Endothelial cell of umbilical vein (primary cell): Measurements from ENCODE around the gene NAP1L5. TPM values are rescaled to one million over a fixed set of nuclear protein-coding genes. Genes with fewer than 3 reads are reported as not detected.

Experiments used
- BruUV-seq: library from RNA; stranded (reverse); fragments of 400-500 nt; replicated peaks from 2 replicates; lab custom pipeline; 2021; lab: Mats Ljungman, UMichigan
- CTCF ChIA-PET: fragments of 300-600, 350-600 bp; sonication (Branson Sonifier 250); formaldehyde crosslinking; loops from one replicate; lab custom pipeline; 2021; ENCODE audit warnings: antibody characterized with exemption, inconsistent platforms; lab: Charles Lee
- POLR2A ChIA-PET: fragments of 300-600, 350-600 bp; sonication (Branson Sonifier 250); formaldehyde crosslinking; loops from one replicate; lab custom pipeline; 2021; ENCODE audit warnings: antibody characterized with exemption, inconsistent platforms; lab: Charles Lee
- DNase-seq: peaks from one replicate; pipeline ENCODE4 v3.0.0-alpha.2; 2011; ENCODE audit warnings: low read depth, low spot score
- FAIRE-seq: peaks from 2 replicates; lab custom pipeline; 2011; peaks lifted over from hg19 to GRCh38; lab: Jason Lieb, UNC
- H2AFZ ChIP-seq: 2 replicates; pipeline ENCODE4 v1.6.0; 2012; ENCODE audit warnings: low read depth, low read length, control low read depth, inconsistent platforms
- H3K27ac ChIP-seq: 2 replicates; pipeline ENCODE4 v1.5.1; 2011; ENCODE audit warnings: low read depth, mild to moderate bottlenecking, control low read depth, low read length, moderate library complexity; ENCODE audit not compliant: insufficient read depth
- H3K27me3 ChIP-seq, 2 experiments: 2 replicates each; pipeline versions ENCODE4 v1.6.0 to v1.6.1; 2011; ENCODE audit warnings: low read length in 2 of 2, mixed read lengths in 1 of 2; ENCODE audit not compliant: control insufficient read depth in 2 of 2, insufficient read depth in 2 of 2
- H3K36me3 ChIP-seq, 2 experiments: 2 replicates in 1 of 2; 3 replicates in 1 of 2; pipeline ENCODE4 v1.5.1; 2011; ENCODE audit warnings: low read length in 2 of 2, mild to moderate bottlenecking in 1 of 2, moderate library complexity in 1 of 2; ENCODE audit not compliant: control insufficient read depth in 2 of 2, insufficient read depth in 2 of 2; ENCODE audit errors: extremely low read depth in 1 of 2
- H3K4me1 ChIP-seq: 3 replicates; pipeline ENCODE4 v1.5.1; 2011; ENCODE audit warnings: mild to moderate bottlenecking, low read length; ENCODE audit not compliant: control insufficient read depth, insufficient read depth; ENCODE audit errors: extremely low read depth
- H3K4me2 ChIP-seq: 2 replicates; pipeline ENCODE4 v1.6.1; 2011; ENCODE audit warnings: low read length, control low read depth, mixed read lengths; ENCODE audit not compliant: insufficient read depth
- H3K4me3 ChIP-seq, 3 experiments: fragments of 200-600 bp in 1 of 3; sonication (generic), shearing (Covaris generic) in 1 of 3; replicated peaks in 1 of 3; 2 replicates each; pipeline ENCODE4 v1.5.1; 2011 to 2016; ENCODE audit warnings: control low read depth in 3 of 3, low read length in 3 of 3, mild to moderate bottlenecking in 2 of 3, inconsistent platforms in 1 of 3, low read depth in 1 of 3, moderate library complexity in 1 of 3; ENCODE audit not compliant: insufficient read depth in 1 of 3
- H3K79me2 ChIP-seq: 2 replicates; pipeline ENCODE4 v1.6.0; 2012; ENCODE audit warnings: low read length, inconsistent platforms; ENCODE audit not compliant: control insufficient read depth, insufficient read depth
- H3K9ac ChIP-seq: replicated peaks from 2 replicates; pipeline ENCODE3; 2011; ENCODE audit warnings: low read length, control low read depth; ENCODE audit not compliant: insufficient read depth; ENCODE audit errors: extremely low read depth
- H3K9me1 ChIP-seq: replicated peaks from 3 replicates; pipeline ENCODE4 v1.6.0; 2011; ENCODE audit warnings: mild to moderate bottlenecking, low read length; ENCODE audit not compliant: control insufficient read depth, insufficient read depth; ENCODE audit errors: extremely low read depth
- H3K9me3 ChIP-seq: replicated peaks from 2 replicates; pipeline ENCODE4 v1.5.1; 2012; ENCODE audit warnings: low read length, inconsistent platforms; ENCODE audit not compliant: control insufficient read depth, insufficient read depth
- H4K20me1 ChIP-seq: replicated peaks from 2 replicates; pipeline ENCODE3; 2011; ENCODE audit warnings: mild to moderate bottlenecking, low read length; ENCODE audit not compliant: control insufficient read depth, insufficient read depth; ENCODE audit errors: extremely low read depth
- EZH2 ChIP-seq: IDR thresholded peaks from 2 replicates; pipeline ENCODE4 v1.6.1; 2012; ENCODE audit warnings: borderline replicate concordance, low read depth, mild to moderate bottlenecking, moderate library complexity, low read length, inconsistent platforms; ENCODE audit not compliant: severe bottlenecking
- GATA2 ChIP-seq: IDR thresholded peaks from 2 replicates; pipeline ENCODE4 v1.7.0; 2011; ENCODE audit warnings: low read depth, mild to moderate bottlenecking, moderate library complexity, mixed read lengths, low read length; ENCODE audit not compliant: insufficient read length, insufficient read depth
- POLR2A ChIP-seq: IDR thresholded peaks from 2 replicates; pipeline ENCODE4 v1.6.1; 2012; ENCODE audit warnings: low read depth, mild to moderate bottlenecking, control low read depth, low read length
- dilution Hi-C: fragments of 300-500 bp; cut with MboI; formaldehyde crosslinking; loops from one replicate; pipeline ENCODE4 v1.15.0; 2019; ENCODE audit warnings: low sequenced_read_pairs; ENCODE audit not compliant: extremely low pct_ligation_motif_present
- intact Hi-C: fragments of 100-400 bp; cut with micrococcal nuclease; formaldehyde crosslinking; loops from one replicate; pipeline ENCODE4 v1.10.0; 2022
- polyA plus RNA-seq, 4 experiments: library from polyadenylated mRNA; depleted of rRNA in 3 of 4; stranded (reverse) in 3 of 4; unstranded in 1 of 4; fragments of >200 nt; gene quantifications; 2 replicates each; pipeline versions ENCODE4 v1.2.1 to v1.2.3, GENCODE V29; 2011 to 2012; ENCODE audit warnings: missing spikeins in 1 of 4
- total RNA-seq: library from RNA; stranded (reverse); gene quantifications from 2 replicates; pipeline ENCODE4 v1.2.3, GENCODE V29; 2021
- TF ChIP-seq, protein P1 (sequence below), 2 donors: IDR thresholded peaks; 1 replicate in 1 of 2; 2 replicates in 1 of 2; pipeline ENCODE4 v1.5.1; 2011; ENCODE audit warnings: low read length in 2 of 2, mild to moderate bottlenecking in 2 of 2, moderate library complexity in 2 of 2, control low read depth in 1 of 2, inconsistent platforms in 1 of 2, low read depth in 1 of 2; ENCODE audit not compliant: insufficient read depth in 1 of 2; ENCODE audit errors: extremely low read depth in 1 of 2

The NAP1L5 gene
- total and polyA plus RNA-seq, 2 donors (not counting 3 experiments of a cell fraction or from before 2014, with no cell fraction given), result 3.4 to 6.1 TPM

DNA sequence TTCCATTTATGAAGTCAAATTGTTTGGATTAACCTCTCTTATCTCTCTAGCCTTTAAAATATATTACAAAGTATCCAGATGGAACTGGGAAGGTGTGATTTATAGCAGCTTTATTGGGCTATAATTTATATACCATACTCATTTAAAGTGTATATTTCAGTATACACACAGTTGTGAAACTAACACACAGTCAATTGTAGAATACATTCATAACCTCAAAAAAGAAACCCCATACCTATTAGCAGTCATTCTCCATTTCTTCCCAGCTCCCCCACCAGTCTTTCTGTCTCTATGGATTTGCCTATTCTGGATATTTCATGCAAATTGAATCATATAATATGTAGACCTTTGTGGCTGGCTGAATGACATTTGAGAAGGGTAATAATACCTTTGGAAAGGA, 7.6 kb upstream of the NAP1L5 start:
- dilution Hi-C loops (no loop called here), intact Hi-C loops (no loop called here)

DNA sequence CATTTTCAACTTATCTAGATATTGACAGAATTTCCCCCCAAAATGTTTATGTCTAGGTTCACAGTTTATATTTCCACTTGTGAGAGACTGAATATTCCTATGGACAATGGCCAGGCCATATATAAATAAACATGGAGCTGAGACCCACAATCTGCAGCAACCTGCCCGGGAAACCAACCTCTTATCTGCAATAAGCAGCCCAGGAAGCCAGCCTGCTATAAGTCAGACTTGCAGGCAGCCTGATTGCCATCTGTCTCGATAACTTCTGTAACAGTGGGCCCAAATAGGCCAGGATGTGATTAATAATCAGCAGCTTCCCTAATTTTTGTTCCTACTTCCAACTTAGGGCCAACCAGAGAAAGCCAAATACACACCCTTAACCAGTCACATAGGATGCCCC, 5.2 kb upstream of the NAP1L5 start:
- ChIA-PET CTCF (interaction anchor here (0.8 to 6.7 kb wide), 3 partner anchors 88 to 321 kb away, joined by 3 to 75 read pairs (median 8); no protein-coding TSS in a partner anchor), POLR2A (no interaction called here)
- no peaks in the 10 kb centered on the region for H3K27me3 ChIP-seq
- H3K4me2 ChIP-seq, result no peak overlapping the region
- H3K27ac ChIP-seq, result no peak overlapping the region
- H3K9me1 ChIP-seq, result no peaks in the 10 kb centered on the region
- BruUV-seq, result no TSS peak
- H3K4me1 ChIP-seq, result no peaks in the 10 kb centered on the region
- TF ChIP-seq POLR2A, result no peak
- TF ChIP-seq GATA2, result peak; percentile 59
- TF ChIP-seq, protein P1, sequence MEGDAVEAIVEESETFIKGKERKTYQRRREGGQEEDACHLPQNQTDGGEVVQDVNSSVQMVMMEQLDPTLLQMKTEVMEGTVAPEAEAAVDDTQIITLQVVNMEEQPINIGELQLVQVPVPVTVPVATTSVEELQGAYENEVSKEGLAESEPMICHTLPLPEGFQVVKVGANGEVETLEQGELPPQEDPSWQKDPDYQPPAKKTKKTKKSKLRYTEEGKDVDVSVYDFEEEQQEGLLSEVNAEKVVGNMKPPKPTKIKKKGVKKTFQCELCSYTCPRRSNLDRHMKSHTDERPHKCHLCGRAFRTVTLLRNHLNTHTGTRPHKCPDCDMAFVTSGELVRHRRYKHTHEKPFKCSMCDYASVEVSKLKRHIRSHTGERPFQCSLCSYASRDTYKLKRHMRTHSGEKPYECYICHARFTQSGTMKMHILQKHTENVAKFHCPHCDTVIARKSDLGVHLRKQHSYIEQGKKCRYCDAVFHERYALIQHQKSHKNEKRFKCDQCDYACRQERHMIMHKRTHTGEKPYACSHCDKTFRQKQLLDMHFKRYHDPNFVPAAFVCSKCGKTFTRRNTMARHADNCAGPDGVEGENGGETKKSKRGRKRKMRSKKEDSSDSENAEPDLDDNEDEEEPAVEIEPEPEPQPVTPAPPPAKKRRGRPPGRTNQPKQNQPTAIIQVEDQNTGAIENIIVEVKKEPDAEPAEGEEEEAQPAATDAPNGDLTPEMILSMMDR (IDR thresholded peaks at IDR 0.05; ENCODE audit: extremely low read depth in 1 of 2, insufficient read depth in 1 of 2, low read depth in 1 of 2, low read length in 2 of 2), result no peak
- FAIRE-seq (no peak), DNase-seq (peak; percentile 41)
- H3K79me2 ChIP-seq, result no peaks in the 10 kb centered on the region
- no peak overlapping the region for H3K4me3 ChIP-seq
- H3K36me3 ChIP-seq, result no peaks in the 10 kb centered on the region
- no peaks in the 10 kb centered on the region for H4K20me1 ChIP-seq
- no peaks in the 10 kb centered on the region for H3K9me3 ChIP-seq
- intact Hi-C loops, result no loop called here
- H3K9ac ChIP-seq, result no peak overlapping the region
- dilution Hi-C loops, result no loop called here
- no peak overlapping the region for H2AFZ ChIP-seq

More for the DNA sequence above, 7.6 kb upstream of the NAP1L5 start:
- no peaks in the 10 kb centered on the region for H3K9me3 ChIP-seq
- H2AFZ ChIP-seq, result no peak overlapping the region
- no peaks in the 10 kb centered on the region for H3K4me1 ChIP-seq
- BruUV-seq, result no TSS peak
- POLR2A ChIA-PET, result interaction anchor here (0.6 kb wide), 1 partner anchor 318 kb away, joined by 3 read pairs; no protein-coding TSS in a partner anchor
- no peaks in the 10 kb centered on the region for H3K36me3 ChIP-seq
- no peaks in the 10 kb centered on the region for H3K79me2 ChIP-seq
- CTCF ChIA-PET, result interaction anchor here (1.3 to 6.7 kb wide), 7 partner anchors 17 to 318 kb away, joined by 3 to 75 read pairs (median 7); no protein-coding TSS in a partner anchor
- no peak for FAIRE-seq
- TF ChIP-seq, protein P1 (IDR thresholded peaks at IDR 0.05; ENCODE audit: extremely low read depth in 1 of 2, insufficient read depth in 1 of 2, low read depth in 1 of 2, low read length in 2 of 2), result no peak
- TF ChIP-seq EZH2, result no peak
- no peak for TF ChIP-seq GATA2
- no peaks in the 10 kb centered on the region for H3K9me1 ChIP-seq
- H3K9ac ChIP-seq, result no peak overlapping the region
- H3K4me3 ChIP-seq, result no peak overlapping the region
- no peaks in the 10 kb centered on the region for H3K27me3 ChIP-seq
- no peak overlapping the region for H3K27ac ChIP-seq
- no peak for DNase-seq
- no peak overlapping the region for H3K4me2 ChIP-seq
- H4K20me1 ChIP-seq, result no peaks in the 10 kb centered on the region
